BLaER1 treated with 17β-estradiol and CSF1 and Interleukin-3, amounts not matched to agents 10 nM and 100 nM (cell line): ENCODE data around the gene CACNA2D3.

Source experiments
- H3K27ac ChIP-seq, 11 experiments: shearing (Covaris generic); formaldehyde crosslinking; 2 replicates each; pipeline ENCODE4 v1.8.1; 2022
- H3K27me3 ChIP-seq, 11 experiments: shearing (Covaris generic); formaldehyde crosslinking; 2 replicates each; pipeline ENCODE4 v1.8.1; 2022
- H3K36me3 ChIP-seq, 11 experiments: shearing (Covaris generic); formaldehyde crosslinking; 2 replicates each; pipeline ENCODE4 v1.8.1; 2022
- H3K4me1 ChIP-seq, 10 experiments: shearing (Covaris generic); formaldehyde crosslinking; 2 replicates each; pipeline ENCODE4 v1.8.1; 2022
- H3K4me2 ChIP-seq, 11 experiments: shearing (Covaris generic); formaldehyde crosslinking; 2 replicates each; pipeline ENCODE4 v1.8.1; 2022
- H3K4me3 ChIP-seq, 10 experiments: shearing (Covaris generic); formaldehyde crosslinking; 2 replicates each; pipeline ENCODE4 v1.8.1; 2022
- H3K9ac ChIP-seq, 11 experiments: shearing (Covaris generic); formaldehyde crosslinking; 2 replicates each; pipeline ENCODE4 v1.8.1; 2022
- H3K9me3 ChIP-seq, 11 experiments: shearing (Covaris generic); formaldehyde crosslinking; replicated peaks in 1 of 11; 2 replicates each; pipeline ENCODE4 v1.8.1; 2022
- H4K20me1 ChIP-seq, 11 experiments: shearing (Covaris generic); formaldehyde crosslinking; 2 replicates each; pipeline ENCODE4 v1.8.1; 2022
- Cebpa-rat ChIP-seq, 11 experiments: shearing (Covaris generic); IDR thresholded peaks; 2 replicates each; pipeline ENCODE4 v1.8.1; 2022

Gene CACNA2D3

DNA sequence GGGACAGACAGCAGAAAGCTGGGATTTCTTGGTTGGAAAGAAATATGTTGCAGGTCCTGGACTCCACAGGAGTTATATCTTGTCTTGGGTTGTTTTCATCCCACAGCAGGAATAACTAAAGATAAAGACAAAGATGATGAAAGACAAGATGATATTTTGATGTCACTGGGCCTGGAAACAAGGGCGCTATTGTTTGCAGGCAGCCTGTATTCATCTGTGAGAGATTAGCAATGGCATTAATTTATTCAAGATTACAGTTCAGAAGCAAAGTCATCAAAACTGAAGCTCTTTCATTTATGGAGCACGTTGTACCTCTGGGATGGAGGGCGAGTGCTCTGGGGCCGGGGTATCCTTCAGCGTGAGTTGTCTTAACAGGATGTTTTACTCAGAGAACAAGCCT lies 591.7 kb downstream of the CACNA2D3 start:
- H3K27me3 ChIP-seq = no peaks in the 10 kb centered on the region
- no peak overlapping the region for H3K27ac ChIP-seq
- no peak overlapping the region for H3K4me3 ChIP-seq
- no peak overlapping the region for H3K9ac ChIP-seq
- peaks cover 0 to 16% (median 5%) of the 10 kb centered on the region in 11 experiments; a peak in 5 of 22 replicates for H3K9me3 ChIP-seq
- no peaks in the 10 kb centered on the region for H3K36me3 ChIP-seq
- no peaks in the 10 kb centered on the region for H4K20me1 ChIP-seq
- no peak for TF ChIP-seq Cebpa-rat (IDR thresholded peaks at IDR 0.05)
- peaks cover 0 to 17% (median 4%) of the 10 kb centered on the region in 10 experiments; a peak in 10 of 20 replicates for H3K4me1 ChIP-seq
- H3K4me2 ChIP-seq = peak overlapping the region in 3 of 11 experiments; percentile 47 to 71 (median 61); a peak in 5 of 22 replicates

DNA sequence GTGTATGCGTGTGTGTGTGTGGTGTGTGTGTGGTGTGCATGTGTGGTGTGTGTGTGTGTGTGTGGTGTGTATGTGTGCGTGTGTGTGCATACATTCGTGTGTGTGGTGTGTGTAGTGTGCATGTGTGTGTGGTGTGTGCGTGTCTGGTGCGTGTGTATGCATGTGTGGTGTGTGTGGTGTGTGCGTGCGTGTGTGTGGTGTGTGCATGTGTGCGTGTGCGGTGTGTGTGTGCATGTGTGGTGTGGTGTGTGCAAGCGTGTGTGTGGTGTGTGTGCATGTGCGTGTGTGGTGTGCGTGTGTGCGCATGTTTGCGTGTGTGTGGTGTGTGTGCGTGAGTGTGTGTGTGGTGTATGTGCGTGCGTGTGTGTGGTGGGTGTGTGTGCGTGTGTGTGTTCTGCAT lies 595.2 kb downstream of the CACNA2D3 start:
- no peak for TF ChIP-seq Cebpa-rat (IDR thresholded peaks at IDR 0.05)
- H3K9ac ChIP-seq = no peak overlapping the region
- no peak overlapping the region for H3K4me2 ChIP-seq
- H3K4me1 ChIP-seq = peaks cover 0 to 16% (median 4%) of the 10 kb centered on the region in 10 experiments; a peak in 10 of 20 replicates
- H4K20me1 ChIP-seq = no peaks in the 10 kb centered on the region
- no peaks in the 10 kb centered on the region for H3K27me3 ChIP-seq
- H3K4me3 ChIP-seq = no peak overlapping the region
- H3K36me3 ChIP-seq = no peaks in the 10 kb centered on the region
- H3K27ac ChIP-seq = no peak overlapping the region
- H3K9me3 ChIP-seq = peaks cover 0 to 10% (median 2%) of the 10 kb centered on the region in 11 experiments; a peak in 4 of 22 replicates

DNA sequence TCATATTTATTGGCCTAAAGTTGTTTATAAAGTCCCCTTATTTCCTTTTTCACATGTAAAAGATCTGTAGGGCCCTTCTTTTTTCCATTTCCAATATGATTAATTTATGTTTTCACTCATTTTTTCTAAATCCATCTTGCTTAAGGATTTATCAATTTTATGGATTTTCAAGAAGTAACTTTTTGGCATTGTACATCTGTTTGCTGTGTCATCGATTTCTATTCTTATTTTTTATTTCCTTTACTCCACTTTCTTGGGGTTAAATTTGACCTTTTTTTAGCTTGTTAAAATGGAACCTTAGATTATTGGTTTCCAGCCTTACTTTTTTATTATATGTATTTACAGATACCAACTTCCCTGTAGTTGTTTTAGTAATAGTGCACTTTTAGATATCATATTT lies 597.6 kb downstream of the CACNA2D3 start:
- Histone ChIP-seq H3K9ac (no peak overlapping the region), H3K4me3 (no peak overlapping the region), H3K4me2 (no peak overlapping the region), H3K36me3 (no peaks in the 10 kb centered on the region), H3K27me3 (no peaks in the 10 kb centered on the region), H3K27ac (no peak overlapping the region), H4K20me1 (no peaks in the 10 kb centered on the region), H3K9me3 (peaks cover 0 to 14% (median 0%) of the 10 kb centered on the region in 11 experiments; a peak in 4 of 22 replicates), H3K4me1 (no peaks in the 10 kb centered on the region)
- no peak for TF ChIP-seq Cebpa-rat (IDR thresholded peaks at IDR 0.05)

DNA sequence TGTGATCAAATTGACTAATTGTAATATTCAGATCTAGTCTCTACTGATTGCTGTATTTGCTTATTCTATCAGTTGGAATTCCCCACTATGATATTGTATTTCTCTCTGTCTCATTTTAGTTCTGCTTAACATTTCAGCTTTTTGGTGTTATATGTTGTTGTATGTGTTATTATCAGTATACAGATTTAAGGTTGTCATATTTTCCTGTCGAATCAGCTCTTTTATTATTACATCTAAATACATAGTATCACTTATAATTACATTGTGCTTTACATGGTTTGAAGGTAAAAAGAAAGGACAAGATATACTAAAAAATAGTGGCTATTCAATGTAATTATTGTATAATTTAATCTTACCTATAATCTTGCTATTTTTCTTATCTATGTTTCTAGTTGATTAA lies 598.3 kb downstream of the CACNA2D3 start:
- no peak overlapping the region for H3K4me2 ChIP-seq
- H3K27me3 ChIP-seq = no peaks in the 10 kb centered on the region
- no peak overlapping the region for H3K9ac ChIP-seq
- H3K36me3 ChIP-seq = no peaks in the 10 kb centered on the region
- no peak overlapping the region for H3K27ac ChIP-seq
- H3K9me3 ChIP-seq = peaks cover 0 to 10% (median 2%) of the 10 kb centered on the region in 11 experiments; a peak in 9 of 22 replicates
- H3K4me3 ChIP-seq = no peak overlapping the region
- no peak for TF ChIP-seq Cebpa-rat (IDR thresholded peaks at IDR 0.05)
- H4K20me1 ChIP-seq = no peaks in the 10 kb centered on the region
- no peaks in the 10 kb centered on the region for H3K4me1 ChIP-seq

DNA sequence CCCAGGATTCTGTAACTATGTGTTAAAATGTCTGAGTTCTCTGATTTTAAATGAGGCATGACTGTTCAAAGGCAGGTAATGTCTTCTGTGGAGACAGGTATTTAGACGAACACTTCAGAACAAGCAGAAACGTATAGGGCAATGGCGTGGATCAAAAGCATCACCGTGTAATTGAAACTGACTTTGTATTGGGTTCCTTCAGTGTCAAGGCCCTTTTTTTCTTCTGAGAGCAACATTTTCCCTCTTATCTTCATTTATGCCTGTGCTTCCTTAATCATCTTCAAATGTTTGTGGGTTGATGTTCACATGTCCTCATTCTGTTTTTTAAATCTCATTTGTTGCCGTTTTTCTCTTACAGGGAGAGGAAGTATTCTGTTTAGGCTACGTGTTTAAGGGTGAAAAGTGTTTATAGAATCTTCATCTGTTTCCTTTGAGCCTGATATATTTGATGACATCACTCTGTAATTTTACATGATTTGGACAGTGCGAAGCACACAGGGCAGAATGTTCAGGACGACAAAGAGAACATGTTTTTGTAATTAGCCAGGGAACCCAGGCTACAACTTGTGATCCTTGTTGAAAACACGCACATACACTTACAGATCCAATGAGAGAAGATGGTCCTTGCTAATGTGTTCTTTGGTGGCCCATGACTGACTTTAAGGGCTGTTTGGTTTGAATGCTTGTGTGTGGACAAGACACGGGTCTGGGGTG lies 609.5 kb downstream of the CACNA2D3 start:
- no peak for TF ChIP-seq Cebpa-rat (IDR thresholded peaks at IDR 0.05)
- no peak overlapping the region for H3K4me3 ChIP-seq
- H4K20me1 ChIP-seq = no peaks in the 10 kb centered on the region
- no peaks in the 10 kb centered on the region for H3K27me3 ChIP-seq
- no peak overlapping the region for H3K4me2 ChIP-seq
- H3K4me1 ChIP-seq = no peaks in the 10 kb centered on the region
- H3K9me3 ChIP-seq = peaks cover 4 to 23% (median 18%) of the 10 kb centered on the region in 11 experiments; a peak in 20 of 22 replicates
- H3K36me3 ChIP-seq = no peaks in the 10 kb centered on the region
- no peak overlapping the region for H3K9ac ChIP-seq
- H3K27ac ChIP-seq = no peak overlapping the region

DNA sequence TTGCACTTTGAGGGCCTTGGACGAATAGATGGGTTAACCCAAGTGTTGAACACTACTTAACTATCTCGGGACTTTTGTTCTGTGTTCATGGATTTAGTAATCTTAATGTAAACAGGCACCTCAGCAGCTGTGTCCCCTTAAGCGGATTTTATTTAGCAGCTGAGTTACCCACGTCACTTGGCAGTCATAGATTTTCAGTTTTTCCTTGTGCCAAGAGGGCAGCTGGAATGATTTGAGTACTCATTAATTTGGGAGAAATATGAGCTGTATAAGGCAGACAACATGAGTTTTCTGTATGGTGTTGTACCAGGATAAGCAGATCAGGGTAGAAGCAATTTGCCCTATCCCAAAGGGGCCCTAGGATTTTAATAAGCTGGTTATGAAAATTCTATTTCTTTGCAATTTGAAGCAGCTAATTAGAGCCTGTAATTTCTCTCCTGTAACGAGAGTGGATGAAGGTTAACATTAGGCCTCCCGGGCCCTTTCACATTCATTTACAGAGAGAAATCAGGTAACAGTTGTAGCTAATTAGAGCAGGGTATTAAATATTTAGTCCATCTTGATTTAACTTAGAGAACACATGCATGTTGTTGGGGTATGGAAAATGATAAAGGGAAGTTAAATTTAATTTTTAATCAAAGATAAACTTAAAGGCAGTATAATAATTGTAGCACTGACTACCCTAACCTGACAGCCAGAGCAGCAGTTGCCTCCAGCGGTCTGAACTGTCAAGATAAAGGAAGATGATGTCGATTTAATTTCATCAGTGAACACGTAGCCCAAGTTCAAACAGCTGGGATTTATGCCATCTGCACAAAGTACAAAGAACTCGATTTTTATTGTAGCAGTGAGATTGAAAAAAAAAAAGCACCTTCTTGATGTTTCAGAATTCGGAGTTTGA lies 611.0 kb downstream of the CACNA2D3 start:
- Histone ChIP-seq H3K27me3 (no peaks in the 10 kb centered on the region), H3K36me3 (no peaks in the 10 kb centered on the region), H3K4me3 (no peak overlapping the region), H3K9ac (no peak overlapping the region), H3K9me3 (peaks cover 0 to 9% (median 8%) of the 10 kb centered on the region in 11 experiments; a peak in 13 of 22 replicates), H3K4me1 (no peaks in the 10 kb centered on the region), H3K4me2 (no peak overlapping the region), H4K20me1 (no peaks in the 10 kb centered on the region), H3K27ac (no peak overlapping the region)
- TF ChIP-seq Cebpa-rat (IDR thresholded peaks at IDR 0.05) = no peak

DNA sequence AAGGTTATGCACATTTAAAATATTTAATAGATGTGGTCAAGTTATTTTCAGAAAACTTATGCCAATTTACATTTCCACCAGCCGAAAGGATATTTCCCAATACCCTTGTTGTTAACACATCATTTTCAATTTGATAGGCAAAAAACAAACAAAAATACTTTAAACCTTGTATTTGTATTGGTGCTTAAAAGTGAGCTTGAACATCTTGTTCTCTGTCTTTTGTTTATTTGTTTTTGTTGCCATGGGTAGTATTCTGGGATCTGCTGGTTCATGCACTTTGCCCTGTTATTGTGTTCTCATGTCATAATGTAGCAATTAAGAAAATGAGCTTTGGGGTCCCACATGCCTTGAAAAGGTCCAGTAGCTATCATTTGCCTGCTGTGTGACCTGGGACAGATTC lies 614.1 kb downstream of the CACNA2D3 start:
- Histone ChIP-seq H3K27me3 (no peaks in the 10 kb centered on the region), H3K9ac (no peak overlapping the region), H3K9me3 (no peaks in the 10 kb centered on the region), H4K20me1 (no peaks in the 10 kb centered on the region), H3K4me1 (no peaks in the 10 kb centered on the region), H3K36me3 (no peaks in the 10 kb centered on the region), H3K27ac (no peak overlapping the region), H3K4me3 (no peak overlapping the region), H3K4me2 (no peak overlapping the region)
- no peak for TF ChIP-seq Cebpa-rat (IDR thresholded peaks at IDR 0.05)

DNA sequence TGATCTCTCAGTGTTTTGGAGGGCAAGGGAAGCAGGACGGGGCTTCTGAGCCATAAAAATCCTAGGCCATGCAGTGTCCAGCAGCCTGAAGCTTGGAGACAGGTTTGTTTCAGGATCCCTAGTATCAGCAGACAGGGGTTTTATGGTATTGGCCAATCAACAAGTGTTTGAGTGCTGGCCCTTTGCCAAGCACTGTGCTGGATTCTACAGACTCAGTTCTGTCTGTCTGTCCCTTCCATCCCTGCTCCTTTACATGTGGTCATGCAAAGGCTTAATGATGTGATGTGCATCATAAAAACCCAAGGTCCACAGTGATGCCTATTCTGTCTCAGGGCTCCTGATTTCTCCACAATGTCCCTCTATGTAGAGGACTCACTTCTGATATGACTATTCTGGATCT lies 621.4 kb downstream of the CACNA2D3 start:
- no peak for TF ChIP-seq Cebpa-rat (IDR thresholded peaks at IDR 0.05)
- H3K9ac ChIP-seq = no peak overlapping the region
- H4K20me1 ChIP-seq = no peaks in the 10 kb centered on the region
- H3K4me1 ChIP-seq = no peaks in the 10 kb centered on the region
- no peaks in the 10 kb centered on the region for H3K27me3 ChIP-seq
- H3K4me3 ChIP-seq = no peak overlapping the region
- H3K9me3 ChIP-seq = no peaks in the 10 kb centered on the region
- no peak overlapping the region for H3K4me2 ChIP-seq
- H3K36me3 ChIP-seq = no peaks in the 10 kb centered on the region
- H3K27ac ChIP-seq = no peak overlapping the region

DNA sequence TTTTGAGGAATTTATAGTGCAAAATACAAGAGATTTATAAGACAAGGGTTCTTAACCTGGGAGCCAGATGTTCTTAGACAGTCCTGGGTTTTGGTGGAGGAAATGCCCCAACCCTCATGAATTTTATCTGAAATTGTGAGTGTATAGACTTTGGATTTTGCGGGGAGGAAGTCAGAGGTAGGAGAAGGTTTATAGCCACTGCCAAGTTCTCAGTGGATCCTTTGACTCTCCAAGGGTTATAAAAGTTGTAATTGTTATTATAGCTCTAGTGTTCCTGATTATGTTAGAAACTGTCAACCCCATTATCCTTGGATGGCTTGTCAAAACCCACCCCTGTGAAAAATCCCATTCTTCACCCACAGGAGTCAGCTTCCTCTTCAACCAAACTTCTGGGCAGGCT lies 621.9 kb downstream of the CACNA2D3 start:
- H3K27me3 ChIP-seq = no peaks in the 10 kb centered on the region
- H3K9me3 ChIP-seq = no peaks in the 10 kb centered on the region
- H4K20me1 ChIP-seq = no peaks in the 10 kb centered on the region
- no peak for TF ChIP-seq Cebpa-rat (IDR thresholded peaks at IDR 0.05)
- H3K4me3 ChIP-seq = no peak overlapping the region
- no peak overlapping the region for H3K9ac ChIP-seq
- no peak overlapping the region for H3K4me2 ChIP-seq
- no peaks in the 10 kb centered on the region for H3K4me1 ChIP-seq
- H3K36me3 ChIP-seq = no peaks in the 10 kb centered on the region
- H3K27ac ChIP-seq = no peak overlapping the region
